ENCODE data around the gene WDFY4. TPM values are rescaled to one million over a fixed set of nuclear protein-coding genes. Genes with fewer than 3 reads are reported as not detected.

WDFY4 gene
- total RNA-seq, 1 donor from 2014 or later = 0.94 TPM

GRCh38 chr10:48924988-48925387 lies 240.3 kb downstream of the WDFY4 start:
- DNase-seq = no peak

GRCh38 chr10:48926255-48926654 lies 241.6 kb downstream of the WDFY4 start:
- no peak for DNase-seq

GRCh38 chr10:48926764-48927540 lies 242.3 kb downstream of the WDFY4 start:
- no peak for DNase-seq

GRCh38 chr10:48929413-48929990 lies 244.8 kb downstream of the WDFY4 start:
- DNase-seq = no peak

GRCh38 chr10:48931188-48931587 lies 246.5 kb downstream of the WDFY4 start:
- DNase-seq = no peak

- no peak for DNase-seq
Measured at GRCh38 chr10:48932831-48933664, 248.4 kb downstream of the WDFY4 start.

GRCh38 chr10:48934672-48935501 lies 250.2 kb downstream of the WDFY4 start:
- DNase-seq = no peak

- no peak for DNase-seq
Measured at GRCh38 chr10:48935577-48935976, 250.9 kb downstream of the WDFY4 start.

GRCh38 chr10:48937796-48938195 lies 253.1 kb downstream of the WDFY4 start:
- DNase-seq = no peak

- no peak for DNase-seq
Measured at GRCh38 chr10:48938281-48938680, 253.6 kb downstream of the WDFY4 start.

GRCh38 chr10:48938990-48939536 lies 254.4 kb downstream of the WDFY4 start:
- no peak for DNase-seq

GRCh38 chr10:48939790-48940325 lies 255.2 kb downstream of the WDFY4 start, which contains the start of gene LRRC18:
LRRC18 (minus strand) TSS chr10:48939840; CDS start chr10:48914155, 25,685 bp downstream.
- DNase-seq = no peak

- no peak for DNase-seq
Measured at GRCh38 chr10:48940372-48940771, 255.7 kb downstream of the WDFY4 start.

- DNase-seq = no peak
Measured at GRCh38 chr10:48940958-48941357, 256.3 kb downstream of the WDFY4 start.

GRCh38 chr10:48941427-48942075 lies 256.9 kb downstream of the WDFY4 start:
- DNase-seq = no peak

GRCh38 chr10:48943096-48943495 lies 258.4 kb downstream of the WDFY4 start:
- DNase-seq = no peak

GRCh38 chr10:48944171-48944570 lies 259.5 kb downstream of the WDFY4 start:
- DNase-seq = no peak

- no peak for DNase-seq
Measured at GRCh38 chr10:48945441-48946130, 260.9 kb downstream of the WDFY4 start.

GRCh38 chr10:48946332-48946731 lies 261.7 kb downstream of the WDFY4 start:
- no peak for DNase-seq

GRCh38 chr10:48946891-48947500 lies 262.3 kb downstream of the WDFY4 start:
- no peak for DNase-seq

All from occipital lobe (tissue), 2 donors.